NCI-H2196 (cell line): Measurements from ENCODE around the gene DUOXA1.
"Not testable (repeated sequence)": the region's sequence is repeated elsewhere in the genome, so short reads cannot be mapped to it uniquely, and the experiment has no call there.

Experiments used
- DNase-seq: peaks from one replicate; lab custom pipeline; 2025; ENCODE audit not compliant: unreplicated experiment; lab: John Stamatoyannopoulos, UW

Gene DUOXA1

DNA sequence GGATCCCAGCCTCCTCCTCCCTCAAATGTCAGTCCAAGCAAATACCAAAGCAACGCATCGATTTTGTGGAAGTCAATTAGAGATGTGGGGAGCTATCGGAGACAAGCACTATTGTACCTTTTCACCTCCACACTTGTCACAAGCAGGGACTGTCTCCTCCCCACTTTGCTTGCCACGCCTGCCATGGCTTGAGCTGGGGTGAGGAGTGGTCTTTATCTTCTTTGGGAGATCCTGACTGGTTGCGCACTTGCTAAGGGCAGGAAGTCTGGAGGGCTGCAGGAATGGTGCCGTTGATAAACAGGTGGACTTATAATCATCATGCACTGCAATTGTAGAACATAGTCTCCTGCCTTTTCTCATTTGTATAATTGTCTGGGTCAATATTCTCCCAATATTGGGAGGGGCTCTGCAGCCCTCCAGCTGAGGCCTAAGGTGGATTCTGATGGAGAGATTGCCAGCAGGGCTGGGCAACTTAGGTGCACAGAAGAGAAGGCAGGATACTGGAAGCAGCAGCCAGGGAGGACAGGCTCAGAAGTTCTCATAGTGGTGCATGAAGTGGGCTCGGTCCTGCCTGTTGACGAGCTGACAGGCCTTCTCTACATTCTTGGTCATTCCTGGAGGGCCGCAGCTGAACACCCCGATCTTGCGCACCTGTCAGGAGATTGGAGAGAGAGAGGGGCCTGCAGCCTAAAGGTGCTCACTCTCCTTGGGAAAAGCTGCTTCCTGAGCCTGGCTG, 35.9 kb downstream of the DUOXA1 start:
- DNase-seq, result no peak

DNA sequence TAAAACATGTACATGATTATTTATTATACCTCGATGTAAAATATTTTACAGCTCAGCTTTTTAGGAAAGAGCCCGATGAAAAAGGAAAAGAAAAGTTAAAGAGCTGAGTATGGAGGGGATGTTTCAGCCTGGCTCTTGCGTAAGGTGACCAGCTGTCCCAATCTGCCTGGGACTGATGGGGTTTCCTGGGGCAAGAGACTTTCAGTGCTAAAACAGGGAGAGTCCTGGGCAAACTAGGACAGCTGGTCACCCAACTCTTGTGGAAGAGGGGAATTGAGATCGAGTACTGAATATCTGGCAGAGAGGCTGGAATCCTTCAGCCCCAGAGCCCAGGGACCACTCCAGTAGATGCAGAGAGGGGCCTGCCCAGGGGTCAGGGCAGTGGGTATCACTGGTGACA, 36.7 kb downstream of the DUOXA1 start:
- no peak for DNase-seq

DNA sequence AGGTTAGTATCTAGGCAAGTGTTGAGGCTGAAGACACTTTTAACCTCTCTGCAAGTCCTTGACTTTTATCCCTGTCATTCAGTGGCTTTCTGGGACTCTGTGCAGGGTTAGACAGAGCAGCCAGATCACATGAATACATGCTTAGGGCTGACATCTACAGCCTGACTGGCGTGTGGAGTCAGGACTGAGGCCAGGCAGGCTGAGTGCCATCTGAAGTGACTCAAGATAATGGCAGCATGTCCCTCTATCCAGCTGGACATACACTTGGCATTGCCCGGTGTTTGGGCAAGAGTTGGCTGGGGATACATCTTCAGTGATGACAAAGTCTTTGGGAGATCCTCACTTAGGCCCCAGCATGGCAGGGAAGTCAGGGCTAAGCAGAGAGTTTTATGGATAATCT, 38.1 kb downstream of the DUOXA1 start:
- no peak for DNase-seq

DNA sequence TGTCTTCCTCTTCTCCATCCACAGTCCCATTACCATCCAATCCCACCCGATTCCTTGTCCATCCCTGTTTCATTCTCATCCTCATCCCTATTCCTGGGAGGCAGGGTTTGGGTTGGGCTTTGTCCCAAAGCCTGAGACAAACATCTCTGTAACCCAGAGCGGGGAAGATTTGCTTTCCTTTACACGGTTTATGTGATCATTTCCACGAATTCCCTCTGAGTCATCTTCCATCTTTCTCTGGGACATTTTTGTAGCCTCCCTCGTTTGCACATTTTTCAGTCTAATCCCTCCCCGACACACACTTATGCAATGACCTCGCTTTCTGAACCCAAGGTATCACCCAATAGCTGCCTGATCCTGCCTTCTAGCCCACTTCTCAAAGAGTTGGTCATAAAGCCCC, 38.5 kb downstream of the DUOXA1 start:
- DNase-seq, result no peak

DNA sequence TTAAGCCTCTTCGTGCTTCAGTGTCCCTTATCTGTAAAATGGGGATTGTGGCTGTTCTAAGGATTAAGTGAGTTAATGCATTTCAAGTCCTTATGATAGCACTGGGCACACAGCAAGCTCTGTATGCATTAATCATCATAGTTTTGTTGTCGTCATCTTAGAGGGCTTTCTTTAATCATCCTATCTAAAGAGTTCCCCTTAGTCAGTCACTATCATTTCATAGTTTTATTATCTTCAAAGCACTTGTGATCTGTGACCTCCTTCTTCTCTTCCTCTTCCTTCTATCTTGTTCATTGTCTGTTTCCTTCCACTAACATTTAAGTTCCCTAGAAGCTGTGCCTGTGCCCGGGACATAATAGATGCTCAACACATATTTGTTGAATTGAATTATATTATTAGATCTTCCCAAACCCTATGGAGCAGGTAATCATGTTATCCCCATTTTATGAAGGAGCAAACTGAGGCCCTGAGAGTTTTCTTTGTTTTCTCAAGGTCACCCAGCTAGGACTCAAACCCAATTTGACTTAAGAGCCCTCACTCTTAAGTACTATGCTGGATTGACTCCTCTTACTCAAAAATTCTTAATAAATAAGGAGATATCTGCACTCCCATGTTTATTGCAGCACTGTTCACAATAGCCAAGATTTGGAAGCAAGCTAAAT, 39.8 kb downstream of the DUOXA1 start:
- DNase-seq, result no peak

DNA sequence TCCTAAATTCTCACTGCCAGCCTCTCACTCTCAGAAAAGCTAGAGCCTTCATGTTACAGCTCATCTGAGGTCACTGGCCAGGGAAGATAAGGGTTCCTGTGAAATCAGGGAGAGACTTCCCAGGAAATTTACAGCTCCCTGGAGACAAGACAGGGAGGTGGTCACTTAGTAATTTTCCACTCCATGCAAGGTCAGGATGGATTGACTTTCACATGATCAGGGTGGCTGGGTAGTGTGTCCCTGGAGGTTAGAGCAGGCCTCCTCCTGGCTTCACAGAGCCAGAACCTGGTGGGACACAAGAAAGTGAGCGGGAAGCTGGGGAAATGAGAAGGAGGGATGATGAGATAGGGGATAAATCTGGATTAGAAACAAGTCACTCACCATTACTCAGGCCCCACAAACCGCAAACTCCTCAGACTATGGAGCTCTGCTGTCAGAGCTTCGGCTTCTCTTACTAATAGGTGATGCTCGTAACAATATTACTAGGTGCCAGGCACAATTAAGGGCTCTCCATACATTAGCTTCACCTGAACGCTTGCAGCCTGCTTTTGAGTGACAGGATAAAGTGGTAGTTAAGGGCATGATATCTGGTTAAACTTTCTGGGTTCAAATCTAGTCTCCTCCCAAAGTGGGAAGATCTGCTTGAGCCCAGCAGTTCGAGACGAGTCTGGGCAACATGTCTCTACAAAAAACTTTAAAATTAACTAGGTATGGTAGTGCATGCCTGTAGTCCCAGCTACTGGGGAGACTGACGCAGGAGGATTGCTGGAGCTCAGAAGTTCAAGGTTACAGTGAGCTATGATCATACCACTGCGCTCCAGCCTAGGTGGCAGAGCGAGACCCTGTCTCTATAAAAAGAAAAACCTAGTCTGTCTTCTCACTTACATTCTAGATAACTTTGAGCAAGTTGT, 40.6 kb downstream of the DUOXA1 start:
- DNase-seq, result no peak

DNA sequence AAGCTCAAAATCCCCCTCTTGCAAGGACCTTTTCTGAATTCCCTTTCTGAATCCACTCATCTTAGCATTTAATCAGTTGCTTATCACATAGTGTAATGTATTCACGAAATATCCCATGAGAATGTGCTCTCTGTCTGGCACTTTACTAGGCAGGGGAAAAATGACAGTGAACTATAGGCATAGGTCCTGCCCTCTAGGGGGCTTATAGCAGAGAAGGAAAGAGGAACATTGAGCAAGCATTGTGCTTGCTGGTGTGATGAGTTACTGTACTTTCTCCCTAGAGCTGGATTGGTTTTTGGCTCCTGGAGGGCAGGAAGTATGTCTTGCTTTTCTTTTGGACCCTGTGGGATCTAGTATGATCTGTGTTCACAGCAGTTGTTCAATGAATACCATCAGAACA, 42.2 kb downstream of the DUOXA1 start:
- DNase-seq, result no peak

DNA sequence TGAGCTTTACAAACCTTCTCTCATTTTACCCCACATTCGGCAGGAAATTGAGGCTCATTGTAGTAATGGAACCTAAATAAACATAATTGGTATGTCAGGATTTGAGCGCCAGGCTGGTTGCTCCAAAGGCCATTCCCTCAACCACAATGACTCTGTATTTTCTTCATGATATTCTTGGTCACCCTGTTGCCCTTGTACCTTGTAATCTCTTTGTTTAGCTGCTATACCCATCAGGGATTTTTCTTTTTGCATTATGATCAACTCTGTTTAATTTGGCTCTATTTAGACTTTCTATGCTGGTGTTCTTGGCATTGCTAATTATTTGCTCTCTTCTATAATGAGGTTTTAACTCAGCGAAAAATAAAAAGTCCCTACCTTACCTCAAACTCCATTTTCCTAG, 45.5 kb downstream of the DUOXA1 start:
- peak; percentile 7 for DNase-seq

DNA sequence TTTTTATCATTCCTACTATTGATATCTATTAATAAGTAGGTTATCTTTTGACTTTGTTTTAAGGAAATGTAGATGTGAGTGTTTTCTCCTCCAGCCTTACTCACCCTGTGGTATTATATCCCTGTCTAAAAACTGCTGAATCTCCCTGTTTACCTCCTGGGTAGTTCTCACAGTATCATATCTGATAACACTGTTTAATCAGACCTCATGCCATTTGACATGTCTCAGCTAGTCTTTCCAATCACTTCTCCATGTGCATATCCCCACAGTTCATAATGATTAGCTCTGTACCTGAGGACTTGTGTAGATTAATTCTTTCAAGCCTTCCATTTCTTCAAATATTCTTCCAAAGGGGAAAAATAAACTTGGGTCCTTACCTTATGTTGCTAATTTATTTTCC, 46.5 kb downstream of the DUOXA1 start:
- DNase-seq, result no peak

DNA sequence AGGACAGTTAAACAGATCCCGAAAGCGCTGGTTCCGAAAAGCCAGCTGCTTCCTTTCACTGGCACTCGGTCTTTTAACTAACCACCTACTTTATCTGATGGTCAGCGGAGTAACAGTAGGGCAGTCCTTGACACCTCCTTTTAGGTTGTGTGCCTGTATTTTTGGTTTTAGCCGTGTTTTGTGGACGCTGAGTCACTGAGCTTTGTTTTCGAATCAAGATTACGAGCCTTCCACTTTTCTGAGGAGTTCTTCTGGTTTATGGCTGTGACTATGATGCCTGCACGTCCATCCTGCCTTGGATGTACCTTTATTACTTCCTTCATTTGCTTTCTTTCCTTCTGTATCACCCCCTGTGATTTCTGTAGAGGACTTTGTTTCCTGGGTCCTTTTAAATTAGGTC, 47.3 kb downstream of the DUOXA1 start:
- not testable (repeated sequence) for DNase-seq

DNA sequence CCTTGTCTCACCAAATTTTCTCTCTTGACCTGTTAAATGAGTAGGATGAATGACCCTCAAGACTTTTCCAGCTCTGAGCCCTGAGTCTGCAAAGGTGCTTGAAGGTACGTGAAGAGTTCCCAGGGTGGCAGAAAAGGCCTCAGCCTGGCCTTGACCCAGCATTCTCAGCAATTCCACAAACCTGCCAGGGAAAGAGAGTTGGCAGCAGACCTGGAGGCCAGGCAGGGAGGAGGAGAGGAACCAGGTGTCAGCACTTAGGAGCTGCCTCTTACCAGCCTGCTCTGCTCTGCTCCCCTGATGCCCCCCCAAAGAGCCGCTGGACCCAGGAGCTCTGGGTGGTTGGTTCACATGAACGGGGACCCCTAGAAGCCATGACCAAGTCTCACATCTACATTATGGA, 49.1 kb downstream of the DUOXA1 start:
- DNase-seq, result not testable (repeated sequence)

DNA sequence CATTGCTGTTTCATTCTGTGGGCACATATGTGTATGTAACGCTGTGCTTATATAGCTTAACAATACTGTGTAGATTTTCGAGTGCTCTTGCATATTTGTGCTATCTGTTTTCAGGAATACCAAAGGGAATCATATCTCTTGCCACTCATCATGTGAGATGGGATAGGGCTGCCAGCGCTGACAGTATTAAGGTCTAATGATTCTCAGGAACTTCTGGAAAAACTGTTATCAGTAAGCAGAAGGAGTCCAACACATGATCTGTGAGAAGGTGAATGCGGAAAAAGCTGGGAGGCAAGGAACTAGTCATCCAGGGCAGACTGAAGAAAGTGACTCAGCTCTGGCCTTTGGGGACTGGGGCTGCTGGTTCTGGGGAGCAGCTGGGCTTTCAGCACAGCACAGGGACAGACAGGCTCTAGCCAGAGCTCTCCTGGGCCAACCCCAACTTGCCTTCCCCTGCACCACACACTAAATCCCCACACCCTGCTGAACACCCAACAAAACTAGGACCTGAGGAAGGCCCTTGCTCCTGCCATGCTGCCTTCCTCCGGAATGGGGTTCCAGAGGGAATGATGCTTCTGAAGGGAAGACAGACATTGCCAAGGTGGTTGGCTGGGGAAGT, 49.9 kb downstream of the DUOXA1 start:
- not testable (repeated sequence) for DNase-seq

DNA sequence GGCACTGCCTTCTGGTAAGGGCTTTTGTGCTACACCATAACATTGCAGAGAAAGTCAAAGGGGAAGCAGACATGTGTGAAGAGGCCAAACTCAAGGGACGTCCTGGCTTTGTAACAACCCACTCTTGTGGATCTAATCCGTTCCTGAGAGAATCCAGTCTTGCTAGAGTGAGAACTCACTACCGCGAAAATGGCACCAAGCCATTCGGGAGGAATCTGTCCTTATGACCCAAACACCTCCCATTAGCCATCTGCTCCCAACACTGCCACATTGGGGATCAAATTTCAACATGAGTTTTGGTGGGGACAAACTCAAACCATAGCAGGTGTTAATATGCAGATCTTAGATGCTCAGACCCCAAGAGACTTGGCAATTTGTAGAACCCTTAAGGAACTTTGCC, 50.5 kb downstream of the DUOXA1 start:
- DNase-seq, result not testable (repeated sequence)

DNA sequence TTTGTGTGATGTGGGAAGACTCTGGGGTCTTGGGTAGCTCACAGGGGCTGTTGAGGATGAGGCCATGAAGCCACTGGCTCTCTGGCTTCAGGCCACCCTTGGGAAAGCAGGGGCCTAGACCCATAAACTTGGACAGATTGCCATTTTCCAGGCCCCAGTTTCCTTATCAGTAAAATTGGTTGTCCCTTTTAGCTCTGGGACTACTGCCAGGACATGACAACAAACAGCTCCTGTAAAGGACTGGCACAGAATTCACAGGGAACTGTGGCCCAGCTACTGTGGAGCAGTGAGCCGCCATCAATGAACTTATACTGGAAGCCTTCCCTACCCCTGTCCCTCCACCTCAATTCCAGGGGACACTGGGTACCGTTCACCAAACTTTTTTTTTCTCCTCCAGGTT, 52.3 kb downstream of the DUOXA1 start:
- DNase-seq, result not testable (repeated sequence)

DNA sequence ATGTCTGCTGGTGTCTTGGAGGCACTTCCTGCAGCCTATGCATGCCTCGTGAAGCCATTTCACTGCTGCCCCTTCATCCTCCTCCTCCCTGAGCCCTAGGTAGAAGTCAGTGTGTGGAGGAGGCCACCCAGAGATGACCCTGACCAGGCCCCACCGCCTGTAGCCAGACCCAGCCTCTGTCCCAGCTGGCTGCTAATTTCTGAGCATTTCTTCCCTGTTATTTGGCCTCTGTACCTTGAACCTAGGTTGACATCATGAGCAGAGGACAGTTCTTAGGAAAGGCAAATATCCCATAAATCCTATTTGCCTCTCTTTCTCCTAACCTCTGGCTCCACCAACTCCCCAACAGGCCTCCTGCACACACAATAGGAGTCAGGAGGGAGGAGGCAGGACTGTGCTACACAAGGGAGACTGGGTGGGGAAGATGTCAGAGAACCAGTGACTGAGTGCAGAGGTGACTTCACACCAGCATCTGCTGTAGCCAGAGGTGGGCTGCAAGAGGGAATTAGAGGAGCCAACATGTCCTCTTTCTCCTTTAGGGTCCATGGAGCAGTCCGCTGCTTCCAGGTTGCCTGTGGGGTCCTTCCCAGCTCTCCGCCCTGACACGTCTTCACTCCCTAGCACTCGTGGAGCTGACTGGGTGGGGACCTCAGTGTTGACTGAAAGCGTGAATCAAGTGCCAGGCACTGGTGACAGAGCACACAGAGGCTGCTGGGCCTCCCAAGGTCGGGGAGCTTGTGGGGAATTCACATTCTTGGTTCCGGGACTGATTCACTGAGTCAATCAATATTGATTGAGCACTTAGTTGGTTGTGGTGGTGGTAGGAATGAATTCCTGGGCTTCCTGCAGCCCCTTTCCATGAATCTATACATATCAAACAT, 54.0 kb downstream of the DUOXA1 start:
- DNase-seq, result not testable (repeated sequence)

DNA sequence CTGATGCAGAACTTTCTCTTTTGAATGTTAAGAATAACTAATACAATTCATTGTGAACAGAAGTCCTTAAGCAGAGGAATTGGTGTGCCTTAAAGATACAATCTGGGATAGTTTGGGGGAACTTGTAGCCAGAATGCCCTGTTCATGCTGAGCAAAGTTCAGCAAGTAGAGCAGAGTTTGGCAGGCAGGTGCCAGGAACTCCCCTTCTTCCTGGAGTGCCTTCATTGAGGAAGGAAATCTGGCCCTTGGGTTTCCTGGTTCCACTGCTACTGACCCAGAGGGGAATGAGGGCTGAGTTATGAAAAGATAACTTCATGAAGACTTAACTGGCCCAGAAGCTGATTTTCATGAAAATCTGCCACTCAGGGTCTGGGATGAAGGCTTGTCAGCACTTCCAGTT, 56.1 kb downstream of the DUOXA1 start:
- DNase-seq, result not testable (repeated sequence)

DNA sequence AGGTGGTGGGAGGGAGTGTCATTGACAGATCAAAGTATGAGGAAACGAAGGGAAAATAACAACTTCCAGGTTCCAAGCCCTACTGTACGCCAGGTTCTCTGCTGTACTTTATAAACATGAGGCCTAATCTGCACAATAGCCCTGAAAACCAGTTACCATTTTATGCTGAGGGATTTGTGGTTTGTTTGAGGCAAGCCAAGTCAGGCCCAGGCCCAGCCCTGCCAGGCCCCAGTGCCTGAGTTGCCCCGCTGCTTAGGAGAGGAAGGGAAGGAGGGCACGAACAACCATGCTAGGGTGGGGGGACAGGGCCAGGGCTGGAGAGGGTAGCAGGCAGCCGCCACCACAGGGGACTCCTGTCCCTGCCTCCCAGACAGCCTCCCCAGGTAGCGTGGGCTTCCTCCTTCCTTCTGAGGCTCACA, 59.7 kb downstream of the DUOXA1 start:
- not testable (repeated sequence) for DNase-seq
